Mesenchymal stem cell (in vitro differentiated cells and primary cell): ENCODE results near the gene NRM.

ENCODE experiments used
- DNase-seq: peaks from one replicate; pipeline ENCODE4 v3.0.0-alpha.2; 2013
- H2AFZ ChIP-seq: one replicate; pipeline ENCODE4 v1.6.1; 2013; ENCODE audit warnings: low read depth, mild to moderate bottlenecking, control low read depth, inconsistent platforms, low read length, moderate library complexity
- H2AK5ac ChIP-seq: 2 replicates; pipeline ENCODE4 v1.6.1; 2013; ENCODE audit warnings: low read length, moderate library complexity, mild to moderate bottlenecking, inconsistent platforms; ENCODE audit not compliant: severe bottlenecking
- H2BK120ac ChIP-seq: one replicate; pipeline ENCODE4 v1.6.1; 2013; ENCODE audit warnings: low read depth, mild to moderate bottlenecking, inconsistent platforms, low read length, moderate library complexity
- H2BK12ac ChIP-seq, 2 experiments: one replicate each; pipeline ENCODE4 v1.6.1; 2013; ENCODE audit warnings: inconsistent platforms in 2 of 2, low read length in 2 of 2, mild to moderate bottlenecking in 2 of 2, moderate library complexity in 2 of 2, control low read depth in 1 of 2
- H2BK15ac ChIP-seq: one replicate; pipeline ENCODE4 v1.6.1; 2013; ENCODE audit warnings: mild to moderate bottlenecking, low read depth, inconsistent platforms; ENCODE audit not compliant: poor library complexity, severe bottlenecking
- H2BK5ac ChIP-seq: 2 replicates; pipeline ENCODE4 v1.6.1; 2013; ENCODE audit warnings: low read depth, mild to moderate bottlenecking, low read length, control low read depth, inconsistent platforms; ENCODE audit not compliant: poor library complexity, severe bottlenecking
- H3K14ac ChIP-seq, 2 experiments: one replicate each; pipeline ENCODE4 v1.6.1; 2013; ENCODE audit warnings: inconsistent platforms in 2 of 2, low read length in 2 of 2, control low read depth in 1 of 2, mild to moderate bottlenecking in 1 of 2, moderate library complexity in 1 of 2
- H3K18ac ChIP-seq, 2 experiments: one replicate each; pipeline ENCODE4 v1.6.1; 2013; ENCODE audit warnings: inconsistent platforms in 2 of 2, low read length in 2 of 2, control low read depth in 1 of 2, low read depth in 1 of 2, mild to moderate bottlenecking in 1 of 2
- H3K23ac ChIP-seq, 2 experiments: one replicate each; pipeline ENCODE4 v1.6.1; 2013; ENCODE audit warnings: inconsistent platforms in 2 of 2, low read length in 2 of 2, mild to moderate bottlenecking in 2 of 2, moderate library complexity in 2 of 2, control low read depth in 1 of 2
- H3K27ac ChIP-seq: 2 replicates; pipeline ENCODE4 v1.5.1; 2013; ENCODE audit warnings: mild to moderate bottlenecking, moderate library complexity, low read length, control low read depth, inconsistent platforms; ENCODE audit not compliant: poor library complexity, severe bottlenecking
- H3K27me3 ChIP-seq, 2 experiments: 2 replicates each; pipeline versions ENCODE4 v1.6.1 to v1.7.0; 2013; ENCODE audit warnings: low read length in 2 of 2, mild to moderate bottlenecking in 2 of 2, moderate library complexity in 2 of 2, control low read depth in 1 of 2, inconsistent platforms in 1 of 2; ENCODE audit not compliant: control insufficient read depth in 1 of 2, insufficient read depth in 1 of 2
- H3K36me3 ChIP-seq, 2 experiments: 2 replicates each; pipeline versions ENCODE4 v1.6.1 to v1.7.0; 2013; ENCODE audit warnings: low read length in 2 of 2, control low read depth in 1 of 2, inconsistent platforms in 1 of 2, low read depth in 1 of 2, mild to moderate bottlenecking in 1 of 2; ENCODE audit not compliant: insufficient read depth in 2 of 2, control insufficient read depth in 1 of 2
- H3K4ac ChIP-seq, 2 experiments: one replicate each; pipeline ENCODE4 v1.6.1; 2013; ENCODE audit warnings: inconsistent platforms in 2 of 2, low read length in 2 of 2, mild to moderate bottlenecking in 2 of 2, moderate library complexity in 2 of 2, control low read depth in 1 of 2, low read depth in 1 of 2
- H3K4me1 ChIP-seq: 2 replicates; pipeline ENCODE4 v1.6.1; 2013; ENCODE audit warnings: low read depth, low read length, control low read depth; ENCODE audit not compliant: control insufficient read depth, insufficient read depth
- H3K4me2 ChIP-seq: 2 replicates; pipeline ENCODE4 v1.6.1; 2013; ENCODE audit warnings: low read length, mild to moderate bottlenecking, inconsistent platforms; ENCODE audit not compliant: poor library complexity, severe bottlenecking
- H3K4me3 ChIP-seq, 2 experiments: 2 replicates each; pipeline versions ENCODE4 v1.5.1 to v1.7.0; 2013; ENCODE audit warnings: low read length in 2 of 2, mild to moderate bottlenecking in 2 of 2, control low read depth in 1 of 2, low read depth in 1 of 2; ENCODE audit not compliant: insufficient read depth in 1 of 2
- H3K79me1 ChIP-seq: replicated peaks from 2 replicates; pipeline ENCODE4 v1.6.1; 2013; ENCODE audit warnings: mild to moderate bottlenecking, control low read depth, low read length, inconsistent platforms; ENCODE audit not compliant: poor library complexity, severe bottlenecking
- H3K9ac ChIP-seq: 2 replicates; pipeline ENCODE4 v1.7.0; 2013; ENCODE audit warnings: mild to moderate bottlenecking, low read length, moderate library complexity
- H3K9me3 ChIP-seq: 2 replicates; pipeline ENCODE4 v1.7.0; 2013; ENCODE audit warnings: mild to moderate bottlenecking, low read length; ENCODE audit not compliant: control insufficient read depth
- H4K8ac ChIP-seq: one replicate; pipeline ENCODE4 v1.6.1; 2013; ENCODE audit warnings: inconsistent platforms, mild to moderate bottlenecking, low read length, moderate library complexity
- H4K91ac ChIP-seq: one replicate; pipeline ENCODE4 v1.6.1; 2013; ENCODE audit warnings: mild to moderate bottlenecking, low read length, inconsistent platforms
- WGBS: methylation state at CpG from one replicate; pipeline ENCODE4 v1.1.7; 2013; ENCODE audit warnings: mixed read lengths; 5-methylcytosine and 5-hydroxymethylcytosine counted together

Gene NRM

GRCh38 chr6:30655743-30656094 lies 35.1 kb downstream of the NRM start:
- WGBS: 90% methylated on average over 3 of the region's 3 CpGs
- Histone ChIP-seq H4K8ac (no peak overlapping the region), H3K14ac (no peak overlapping the region)

GRCh38 chr6:30654798-30655742 lies 35.7 kb downstream of the NRM start:
- Histone ChIP-seq H2AK5ac (no peak overlapping the region), H2BK15ac (no peak overlapping the region), H3K27me3 (no peaks in the 10 kb centered on the region), H2BK120ac (no peak overlapping the region), H3K9me3 (no peaks in the 10 kb centered on the region), H3K4me1 (peaks cover 14% of the 10 kb centered on the region), H3K18ac (no peak overlapping the region), H4K8ac (no peak overlapping the region), H3K79me1 (peaks cover 1% of the 10 kb centered on the region), H3K14ac (no peak overlapping the region), H3K9ac (no peak overlapping the region), H4K91ac (no peak overlapping the region), H2AFZ (no peak overlapping the region), H3K4ac (no peak overlapping the region), H3K27ac (no peak overlapping the region), H3K36me3 (peaks cover 77 to 91% of the 10 kb centered on the region in 2 experiments), H2BK12ac (no peak overlapping the region), H3K23ac (no peak overlapping the region), H2BK5ac (no peak overlapping the region), H3K4me3 (no peak overlapping the region), H3K4me2 (no peak overlapping the region)
- no peak for DNase-seq
- 93% methylated on average over 14 of the region's 19 CpGs for WGBS

More at GRCh38 chr6:30655743-30656094, 35.1 kb downstream of the NRM start:
- no peak overlapping the region for H4K91ac ChIP-seq
- H3K4ac ChIP-seq: no peak overlapping the region
- no peak overlapping the region for H2AFZ ChIP-seq
- DNase-seq: no peak
- no peaks in the 10 kb centered on the region for H3K27me3 ChIP-seq
- H3K4me2 ChIP-seq: no peak overlapping the region
- H3K9me3 ChIP-seq: no peaks in the 10 kb centered on the region
- peaks cover 82 to 98% of the 10 kb centered on the region in 2 experiments for H3K36me3 ChIP-seq
- H2BK5ac ChIP-seq: no peak overlapping the region
- H3K9ac ChIP-seq: no peak overlapping the region
- no peak overlapping the region for H2BK15ac ChIP-seq
- no peak overlapping the region for H2BK120ac ChIP-seq
- peaks cover 1% of the 10 kb centered on the region for H3K79me1 ChIP-seq
- H2BK12ac ChIP-seq: no peak overlapping the region
- H2AK5ac ChIP-seq: no peak overlapping the region
- peak overlapping the region; percentile 34 for H3K27ac ChIP-seq
- no peak overlapping the region for H3K4me3 ChIP-seq
- H3K18ac ChIP-seq: no peak overlapping the region
- peaks cover 14% of the 10 kb centered on the region for H3K4me1 ChIP-seq
- H3K23ac ChIP-seq: no peak overlapping the region

- Histone ChIP-seq H3K4me1 (peaks cover 12% of the 10 kb centered on the region), H2BK15ac (no peak overlapping the region), H2AK5ac (no peak overlapping the region), H3K4me2 (no peak overlapping the region), H2BK120ac (no peak overlapping the region), H3K23ac (no peak overlapping the region), H3K18ac (no peak overlapping the region), H3K14ac (no peak overlapping the region), H2BK12ac (no peak overlapping the region), H4K8ac (no peak overlapping the region), H3K4ac (no peak overlapping the region), H3K9me3 (no peaks in the 10 kb centered on the region), H3K36me3 (peaks cover 45 to 58% of the 10 kb centered on the region in 2 experiments), H3K79me1 (peaks cover 10% of the 10 kb centered on the region), H2AFZ (no peak overlapping the region), H4K91ac (no peak overlapping the region), H3K9ac (no peak overlapping the region), H3K27me3 (no peaks in the 10 kb centered on the region), H3K4me3 (no peak overlapping the region), H3K27ac (no peak overlapping the region), H2BK5ac (no peak overlapping the region)
- WGBS: 98% methylated on average over 11 of the region's 12 CpGs
- no peak for DNase-seq
These were observed 39.6 kb downstream of the NRM start for GRCh38 chr6:30651143-30651542.

- H3K27ac ChIP-seq: peak overlapping the region; percentile 84
- H3K36me3 ChIP-seq: peaks cover 33 to 53% of the 10 kb centered on the region in 2 experiments
- H2AK5ac ChIP-seq: no peak overlapping the region
- 1% methylated on average over 64 of the region's 78 CpGs for WGBS
- H3K14ac ChIP-seq: peak overlapping the region in 1 of 2 experiments; percentile 66
- H3K79me1 ChIP-seq: peaks cover 27% of the 10 kb centered on the region
- peak overlapping the region; percentile 33 for H2BK15ac ChIP-seq
- H2AFZ ChIP-seq: peak overlapping the region; percentile 83
- peak overlapping the region; percentile 68 for H3K4me2 ChIP-seq
- H3K4ac ChIP-seq: peak overlapping the region; percentile 67 to 77
- no peaks in the 10 kb centered on the region for H3K9me3 ChIP-seq
- peak overlapping the region; percentile 91 for H3K9ac ChIP-seq
- H2BK120ac ChIP-seq: peak overlapping the region; percentile 78
- H3K4me1 ChIP-seq: peaks cover 3% of the 10 kb centered on the region
- H4K91ac ChIP-seq: peak overlapping the region; percentile 80
- peak overlapping the region in 1 of 2 experiments; percentile 24 for H3K23ac ChIP-seq
- peak; percentile 71 for DNase-seq
- H3K18ac ChIP-seq: peak overlapping the region; percentile 87 to 97
- H2BK5ac ChIP-seq: peak overlapping the region; percentile 97
- no peaks in the 10 kb centered on the region for H3K27me3 ChIP-seq
- H3K4me3 ChIP-seq: peak overlapping the region; percentile 93 to 99
- H2BK12ac ChIP-seq: peak overlapping the region in 1 of 2 experiments; percentile 45
- peak overlapping the region; percentile 93 for H4K8ac ChIP-seq
These were observed 43.3 kb downstream of the NRM start for GRCh38 chr6:30647242-30648116.
